ENCODE data around the gene ACADL. TPM values are rescaled to one million over a fixed set of nuclear protein-coding genes. Genes with fewer than 3 reads are reported as not detected.

Gene ACADL
- total RNA-seq, 1 donor from 2014 or later = 1.7 TPM

- peaks cover 12% of the 10 kb centered on the region for H3K4me1 Mint-ChIP-seq (ENCODE audit: unreplicated experiment)
Measured at GRCh38 chr2:210169516-210170195, 55.6 kb downstream of the ACADL start.

GRCh38 chr2:210167227-210167626, 58.0 kb downstream of the ACADL start:
- Mint-ChIP-seq H3K27me3 (no peaks in the 10 kb centered on the region), H3K4me1 (ENCODE audit: unreplicated experiment) (peaks cover 16% of the 10 kb centered on the region), H3K27ac (no peak overlapping the region), H3K4me3 (no peak overlapping the region), H3K9me3 (no peaks in the 10 kb centered on the region), H3K36me3 (no peaks in the 10 kb centered on the region)
- TF ChIP-seq, protein P1, sequence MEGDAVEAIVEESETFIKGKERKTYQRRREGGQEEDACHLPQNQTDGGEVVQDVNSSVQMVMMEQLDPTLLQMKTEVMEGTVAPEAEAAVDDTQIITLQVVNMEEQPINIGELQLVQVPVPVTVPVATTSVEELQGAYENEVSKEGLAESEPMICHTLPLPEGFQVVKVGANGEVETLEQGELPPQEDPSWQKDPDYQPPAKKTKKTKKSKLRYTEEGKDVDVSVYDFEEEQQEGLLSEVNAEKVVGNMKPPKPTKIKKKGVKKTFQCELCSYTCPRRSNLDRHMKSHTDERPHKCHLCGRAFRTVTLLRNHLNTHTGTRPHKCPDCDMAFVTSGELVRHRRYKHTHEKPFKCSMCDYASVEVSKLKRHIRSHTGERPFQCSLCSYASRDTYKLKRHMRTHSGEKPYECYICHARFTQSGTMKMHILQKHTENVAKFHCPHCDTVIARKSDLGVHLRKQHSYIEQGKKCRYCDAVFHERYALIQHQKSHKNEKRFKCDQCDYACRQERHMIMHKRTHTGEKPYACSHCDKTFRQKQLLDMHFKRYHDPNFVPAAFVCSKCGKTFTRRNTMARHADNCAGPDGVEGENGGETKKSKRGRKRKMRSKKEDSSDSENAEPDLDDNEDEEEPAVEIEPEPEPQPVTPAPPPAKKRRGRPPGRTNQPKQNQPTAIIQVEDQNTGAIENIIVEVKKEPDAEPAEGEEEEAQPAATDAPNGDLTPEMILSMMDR (conservative IDR thresholded peaks at IDR 0.05) = no peak
- no peak for DNase-seq (ENCODE audit: extremely low spot score, unreplicated experiment)

More at GRCh38 chr2:210169516-210170195, 55.6 kb downstream of the ACADL start:
- no peak for DNase-seq (ENCODE audit: extremely low spot score, unreplicated experiment)
- no peaks in the 10 kb centered on the region for H3K36me3 Mint-ChIP-seq
- peak overlapping the region; percentile 97 for H3K4me3 Mint-ChIP-seq
- TF ChIP-seq, protein P1 (conservative IDR thresholded peaks at IDR 0.05) = no peak
- H3K27ac Mint-ChIP-seq = peak overlapping the region; percentile 99
- no peaks in the 10 kb centered on the region for H3K9me3 Mint-ChIP-seq
- no peaks in the 10 kb centered on the region for H3K27me3 Mint-ChIP-seq

- no peak overlapping the region for H3K27ac Mint-ChIP-seq
- H3K9me3 Mint-ChIP-seq = no peaks in the 10 kb centered on the region
- DNase-seq (ENCODE audit: extremely low spot score, unreplicated experiment) = no peak
- peaks cover 5% of the 10 kb centered on the region for H3K4me1 Mint-ChIP-seq (ENCODE audit: unreplicated experiment)
- H3K27me3 Mint-ChIP-seq = no peaks in the 10 kb centered on the region
- H3K36me3 Mint-ChIP-seq = peaks cover 3% of the 10 kb centered on the region
- H3K4me3 Mint-ChIP-seq = peak overlapping the region; percentile 18
- TF ChIP-seq, protein P1 (conservative IDR thresholded peaks at IDR 0.05) = no peak
Measured at GRCh38 chr2:210162466-210163124, 62.7 kb downstream of the ACADL start.

GRCh38 chr2:210159059-210159458, 66.2 kb downstream of the ACADL start:
- Mint-ChIP-seq H3K4me1 (ENCODE audit: unreplicated experiment) (peaks cover 5% of the 10 kb centered on the region), H3K4me3 (no peak overlapping the region), H3K36me3 (peaks cover 18% of the 10 kb centered on the region), H3K9me3 (no peaks in the 10 kb centered on the region), H3K27ac (no peak overlapping the region), H3K27me3 (no peaks in the 10 kb centered on the region)
- TF ChIP-seq, protein P1 (conservative IDR thresholded peaks at IDR 0.05) = no peak
- DNase-seq (ENCODE audit: extremely low spot score, unreplicated experiment) = no peak

DNA sequence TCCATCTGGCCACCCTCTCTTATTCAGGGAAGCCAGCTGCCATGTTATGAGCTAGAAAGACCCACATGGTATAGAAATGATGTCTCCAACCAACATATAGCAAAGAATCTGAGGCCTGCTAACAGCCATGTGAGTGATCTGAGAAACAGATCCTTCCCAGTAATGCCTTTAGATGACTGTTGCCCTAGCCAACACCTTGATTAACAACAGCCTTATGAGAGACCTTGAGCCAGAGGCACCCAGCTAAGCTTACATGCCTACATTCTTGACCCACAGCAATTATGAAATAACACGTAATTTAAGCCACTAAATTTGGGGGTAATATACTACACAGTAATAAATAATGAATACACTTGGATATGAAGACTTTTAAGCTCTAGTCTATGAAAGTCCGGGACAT, 67.0 kb downstream of the ACADL start:
- DNase-seq (ENCODE audit: extremely low spot score, unreplicated experiment) = no peak
- peaks cover 5% of the 10 kb centered on the region for H3K4me1 Mint-ChIP-seq (ENCODE audit: unreplicated experiment)
- TF ChIP-seq, protein P1 (conservative IDR thresholded peaks at IDR 0.05) = no peak
- H3K4me3 Mint-ChIP-seq = no peak overlapping the region
- H3K27ac Mint-ChIP-seq = no peak overlapping the region
- H3K36me3 Mint-ChIP-seq = peaks cover 24% of the 10 kb centered on the region
- no peaks in the 10 kb centered on the region for H3K9me3 Mint-ChIP-seq
- no peaks in the 10 kb centered on the region for H3K27me3 Mint-ChIP-seq

Data from type B pancreatic cell (in vitro differentiated cells).